Erythroblast (primary cell): ENCODE data around the gene DCAF7.

Experiments
- DNase-seq, 2 experiments: peaks; one replicate each; lab custom pipeline; 2025; lab: John Stamatoyannopoulos, UW
- GATA1 ChIP-seq: IDR thresholded peaks from 2 replicates; pipeline ENCODE4 v1.6.1; 2011; ENCODE audit warnings: low read depth, mild to moderate bottlenecking, control low read depth, low read length, moderate library complexity
- POLR2A ChIP-seq: IDR thresholded peaks from 2 replicates; pipeline ENCODE4 v1.6.1; 2011; ENCODE audit warnings: mild to moderate bottlenecking, low read length

The DCAF7 gene

DNA sequence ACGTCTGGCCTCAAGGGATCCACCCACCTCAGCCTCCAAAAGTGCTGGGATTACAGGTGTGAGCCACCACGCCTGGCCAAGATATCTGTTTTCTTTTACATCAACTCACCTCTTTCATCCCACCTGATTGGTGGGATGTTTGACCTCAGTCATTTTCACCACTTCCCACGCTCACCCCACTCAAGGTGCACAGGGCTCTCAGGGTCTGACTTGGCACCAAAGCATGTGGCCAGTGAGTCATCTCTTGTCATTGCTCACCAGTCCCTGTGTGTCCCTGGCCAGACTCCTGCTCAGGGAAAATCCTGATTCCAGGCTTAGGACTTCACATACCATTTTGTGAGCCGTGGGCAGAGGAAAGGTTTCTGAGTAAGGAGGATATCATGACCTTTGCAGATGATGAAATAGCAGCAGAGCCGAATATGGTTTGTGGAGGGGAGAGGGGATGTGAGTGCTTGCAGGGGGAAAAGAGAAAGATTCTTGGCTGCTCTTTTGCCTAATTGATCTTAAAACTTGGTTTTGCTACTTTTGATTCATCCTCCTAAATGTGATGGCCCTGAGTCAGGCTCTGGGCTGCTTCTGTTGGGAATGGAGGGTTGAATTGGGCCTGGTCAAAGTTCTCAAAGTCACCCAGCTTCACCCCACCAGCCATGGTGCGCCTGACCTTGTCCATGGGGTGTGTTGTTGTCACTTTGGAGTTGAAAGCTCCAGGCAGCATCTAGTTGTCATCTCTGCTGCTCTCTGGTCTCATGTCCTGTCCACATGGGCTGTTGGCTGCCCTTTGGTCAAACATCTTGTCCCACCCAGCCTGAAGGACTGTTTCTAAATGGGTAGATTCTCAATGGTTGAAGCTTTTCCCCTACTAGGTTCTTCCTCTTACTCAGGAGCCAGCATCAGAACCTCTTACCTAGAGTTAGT is 33.1 kb upstream of the DCAF7 start:
- TF ChIP-seq GATA1 (no peak), POLR2A (no peak)
- no peak for DNase-seq

DNA sequence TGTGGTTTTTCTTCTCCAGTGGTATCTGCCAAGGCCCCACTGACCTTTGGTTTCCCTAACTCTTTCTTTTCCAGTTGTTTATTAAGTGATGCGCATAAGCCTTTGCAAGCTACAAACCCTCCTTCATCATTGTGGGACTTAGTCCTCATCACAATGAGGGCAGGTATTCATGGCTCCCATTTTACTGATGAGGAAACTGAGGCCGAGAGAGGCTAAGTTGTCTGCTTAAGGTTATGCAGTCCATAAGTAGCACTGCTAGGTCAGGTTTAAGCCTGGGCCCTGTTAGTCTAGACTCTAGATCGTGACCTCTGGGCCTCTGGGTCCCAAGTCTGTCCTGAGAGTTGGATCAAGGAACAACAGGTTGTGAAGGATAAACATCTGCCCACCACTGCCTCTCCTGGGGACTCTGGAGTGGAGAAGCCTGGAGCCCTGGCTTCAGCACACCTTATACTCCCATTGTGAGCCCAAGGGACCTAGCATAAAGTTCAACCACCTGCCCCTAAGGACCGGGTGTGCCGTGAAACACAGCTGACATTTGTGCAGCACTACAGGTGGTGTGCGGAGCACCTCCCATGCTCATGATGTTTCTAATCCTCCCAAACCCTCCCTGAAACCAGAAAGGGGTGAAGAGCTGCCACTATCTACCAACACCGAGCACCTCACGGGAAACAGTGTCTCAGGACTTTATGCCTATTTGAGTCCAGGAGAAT is 32.3 kb upstream of the DCAF7 start:
- no peak for TF ChIP-seq GATA1
- no peak for DNase-seq

DNA sequence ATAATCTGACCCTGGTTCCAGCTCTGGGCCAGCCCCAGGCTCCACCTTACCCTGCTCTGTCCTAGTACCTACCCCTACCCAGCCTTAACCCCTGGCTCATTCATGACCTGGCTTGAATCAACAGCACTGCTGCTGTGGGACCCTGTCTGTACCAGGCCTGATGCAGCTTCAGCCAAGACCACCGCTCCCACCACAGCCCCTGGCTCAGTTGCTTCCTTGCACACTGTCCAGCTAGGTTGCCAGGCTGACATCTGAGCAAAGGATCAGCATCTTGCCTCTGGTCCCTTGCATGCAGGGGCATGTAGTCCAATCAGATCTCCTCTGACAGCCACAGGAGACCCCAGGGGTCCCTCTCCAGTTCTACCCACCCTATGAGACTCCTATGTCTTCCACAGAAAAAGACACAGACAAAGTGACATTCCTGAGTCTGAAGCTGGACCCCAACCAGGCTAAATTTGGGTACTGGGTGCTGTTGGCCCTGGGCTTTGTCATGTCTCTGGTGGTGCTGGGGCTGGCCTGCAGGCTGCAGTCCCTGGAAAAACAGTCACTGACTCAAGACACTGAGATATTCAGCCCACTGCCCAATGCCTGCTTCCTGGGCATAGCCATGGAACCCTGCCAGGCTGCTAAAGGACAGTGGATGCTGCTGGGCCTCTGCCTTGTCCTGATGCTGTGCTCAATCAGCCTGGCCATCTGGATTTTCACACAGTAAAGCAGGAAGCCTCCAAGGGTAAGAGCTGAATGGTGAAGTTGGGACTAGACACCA is 31.0 kb upstream of the DCAF7 start:
- no peak for TF ChIP-seq GATA1
- TF ChIP-seq POLR2A = no peak
- DNase-seq = no peak

DNA sequence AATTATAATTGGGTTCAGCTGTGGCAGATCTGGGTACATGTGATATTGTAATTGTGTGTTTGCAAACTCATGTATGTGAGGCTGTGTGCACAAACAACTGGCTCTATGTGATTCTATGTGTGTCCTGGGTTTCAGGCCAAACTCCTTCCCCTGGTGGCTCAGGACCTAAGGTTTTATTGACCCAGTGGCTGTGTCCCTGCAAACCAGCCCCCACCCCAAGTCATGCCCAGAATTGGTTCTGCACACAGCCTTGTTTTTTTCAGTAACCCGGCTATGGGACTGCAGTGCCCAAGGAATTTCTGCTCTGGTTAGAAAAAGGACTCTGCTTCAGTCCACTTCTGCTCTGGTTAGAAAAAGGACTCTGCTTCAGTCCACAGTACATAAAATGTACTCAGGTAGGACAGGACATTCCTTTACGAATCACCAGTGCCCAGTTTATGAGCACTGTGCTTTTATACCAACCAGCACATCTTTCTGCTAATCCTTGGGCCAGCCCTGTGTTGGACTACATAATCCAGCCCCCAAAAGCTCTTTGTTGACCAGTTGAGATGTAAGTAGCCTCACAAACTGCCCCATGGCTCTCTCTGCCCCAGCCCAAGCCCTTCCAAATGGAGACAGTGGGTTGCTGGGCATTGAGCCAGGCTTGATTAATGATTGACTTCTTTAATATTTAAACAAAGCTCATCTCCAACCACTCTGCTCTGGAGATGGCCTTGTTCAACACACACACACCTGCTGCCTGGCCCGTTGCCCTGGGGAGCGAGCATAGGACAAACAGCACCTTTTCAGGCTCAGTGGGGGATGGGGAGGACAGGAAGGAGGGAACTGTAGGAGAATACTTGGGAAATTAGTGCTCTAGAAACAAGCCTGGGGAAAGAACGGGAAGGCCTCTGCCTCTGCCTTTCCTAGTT is 30.1 kb upstream of the DCAF7 start:
- no peak for DNase-seq
- TF ChIP-seq POLR2A (no peak), GATA1 (no peak)

DNA sequence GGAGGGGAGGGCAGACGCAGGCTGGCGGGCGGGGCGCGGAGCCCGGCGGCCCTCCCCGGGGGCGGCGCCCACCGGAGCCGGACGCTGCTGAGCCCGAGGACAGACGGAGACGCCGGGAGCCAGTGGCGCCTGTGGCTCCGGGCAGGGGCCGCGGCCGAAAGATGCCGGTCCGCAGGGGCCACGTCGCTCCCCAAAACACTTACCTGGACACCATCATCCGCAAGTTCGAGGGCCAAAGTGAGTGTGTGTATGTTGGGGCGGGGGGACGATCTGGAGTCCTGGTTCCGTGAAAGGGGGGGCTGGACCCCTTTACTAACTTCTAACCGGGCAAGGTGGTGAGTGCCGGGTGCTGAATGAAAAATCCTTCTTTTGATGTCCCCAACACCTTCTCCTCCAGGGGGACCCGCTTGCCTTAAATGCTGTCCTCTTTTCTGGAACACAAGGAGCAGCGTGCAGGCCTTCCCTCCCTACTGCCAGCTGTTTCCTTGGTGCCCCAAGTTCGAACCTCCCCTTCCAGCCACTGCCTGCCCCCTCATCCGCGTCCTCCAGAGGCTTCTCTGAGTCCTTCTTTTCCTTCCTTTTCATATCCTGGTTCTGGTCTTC is 26.9 kb upstream of the DCAF7 start, which contains the start of gene KCNH6:
Gene KCNH6 (plus strand): TSS at position 106 of the 603 bp plus-strand sequence. CDS start 56 bp downstream, at position 162.
- DNase-seq = no peak
- no peak for TF ChIP-seq GATA1
- no peak for TF ChIP-seq POLR2A

DNA sequence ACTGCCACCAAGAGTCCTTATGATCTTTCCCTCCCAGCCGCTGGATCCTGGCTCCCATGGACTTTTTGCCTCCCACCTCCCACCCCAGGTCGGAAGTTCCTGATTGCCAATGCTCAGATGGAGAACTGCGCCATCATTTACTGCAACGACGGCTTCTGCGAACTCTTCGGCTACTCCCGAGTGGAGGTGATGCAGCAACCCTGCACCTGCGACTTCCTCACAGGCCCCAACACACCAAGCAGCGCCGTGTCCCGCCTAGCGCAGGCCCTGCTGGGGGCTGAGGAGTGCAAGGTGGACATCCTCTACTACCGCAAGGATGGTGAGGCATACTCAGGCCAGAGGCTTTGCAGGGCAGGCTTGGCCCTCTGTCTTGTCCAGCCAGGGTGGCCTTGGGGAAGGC is 26.2 kb upstream of the DCAF7 start:
- TF ChIP-seq POLR2A = no peak
- TF ChIP-seq GATA1 = no peak
- DNase-seq = no peak

DNA sequence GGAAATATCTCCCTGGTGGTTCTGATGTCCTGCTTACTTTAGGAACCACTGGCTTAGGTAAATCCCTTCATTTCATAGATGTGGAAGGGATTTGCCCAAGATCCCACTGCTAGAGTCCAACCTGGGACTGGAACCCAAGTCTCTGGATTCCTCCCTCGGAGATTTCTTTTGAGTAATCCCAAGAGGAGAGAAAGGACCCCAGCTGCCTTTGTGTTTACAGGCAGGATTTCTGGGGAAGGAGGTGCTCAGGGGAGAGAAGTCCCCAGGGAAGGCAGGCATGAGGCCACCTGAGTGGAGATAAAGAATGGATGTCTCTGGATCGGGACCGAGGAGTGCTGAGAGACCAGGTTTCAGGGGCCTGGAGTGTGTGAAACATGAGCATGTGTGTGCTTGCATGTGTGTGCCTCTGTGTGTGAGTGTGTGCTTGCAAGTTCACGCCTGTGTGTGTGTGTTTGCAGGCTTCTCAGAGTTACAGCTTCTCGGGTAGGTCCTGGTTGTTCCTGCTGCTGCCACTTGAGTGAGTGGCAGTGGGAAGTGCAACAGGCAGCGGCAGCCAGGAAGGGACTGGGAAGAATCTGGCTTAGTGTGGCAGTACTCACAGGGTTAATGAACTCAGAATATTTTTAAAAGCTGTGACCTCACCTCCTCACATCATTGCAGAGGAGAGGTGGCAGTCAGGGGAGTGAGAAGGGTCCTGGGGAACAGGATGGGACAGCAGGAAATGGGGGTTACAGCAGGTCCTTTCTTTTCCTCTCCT is 24.9 kb upstream of the DCAF7 start:
- TF ChIP-seq GATA1 (no peak), POLR2A (no peak)
- no peak for DNase-seq

DNA sequence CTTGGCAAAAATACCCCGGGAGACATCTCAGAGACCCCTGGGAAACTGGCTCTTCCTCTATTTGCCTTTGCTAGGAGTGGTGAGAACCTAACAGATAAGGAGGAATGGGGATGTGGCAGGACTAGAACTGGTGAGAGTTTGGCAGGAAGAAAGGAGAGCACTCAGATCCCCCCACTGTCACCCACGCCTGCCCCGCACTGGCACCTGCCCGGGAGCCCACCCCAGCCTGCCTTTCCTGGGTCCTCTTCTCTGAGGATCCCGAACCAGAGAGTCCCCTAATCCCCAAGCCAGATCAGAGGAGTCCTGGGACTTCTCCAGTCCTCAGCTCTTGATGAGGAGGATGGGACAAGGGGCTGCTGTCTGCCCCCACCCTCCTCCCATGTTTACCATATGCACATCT is 23.4 kb upstream of the DCAF7 start:
- DNase-seq = no peak
- TF ChIP-seq POLR2A (no peak), GATA1 (no peak)

DNA sequence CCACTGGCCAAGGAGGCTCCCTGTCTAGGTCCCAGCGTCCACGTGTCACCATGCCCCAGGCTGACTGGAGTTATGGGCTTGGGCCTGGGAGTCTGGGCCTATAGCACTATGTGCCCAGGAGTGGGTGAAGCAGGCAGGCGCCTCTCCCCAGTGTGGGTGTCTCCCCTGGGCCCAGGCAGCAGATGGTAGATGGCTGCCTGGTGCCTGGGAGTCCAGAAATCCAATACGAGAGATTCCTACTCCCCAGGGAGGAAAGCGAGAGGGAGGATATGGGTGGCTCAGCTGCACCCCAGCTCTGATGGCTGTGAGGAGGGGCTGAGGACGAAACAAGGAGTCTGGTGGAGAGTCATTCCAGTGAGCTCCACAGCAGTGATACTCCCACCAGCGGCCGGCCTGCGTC is 22.1 kb upstream of the DCAF7 start:
- no peak for DNase-seq
- TF ChIP-seq GATA1 (no peak), POLR2A (no peak)

DNA sequence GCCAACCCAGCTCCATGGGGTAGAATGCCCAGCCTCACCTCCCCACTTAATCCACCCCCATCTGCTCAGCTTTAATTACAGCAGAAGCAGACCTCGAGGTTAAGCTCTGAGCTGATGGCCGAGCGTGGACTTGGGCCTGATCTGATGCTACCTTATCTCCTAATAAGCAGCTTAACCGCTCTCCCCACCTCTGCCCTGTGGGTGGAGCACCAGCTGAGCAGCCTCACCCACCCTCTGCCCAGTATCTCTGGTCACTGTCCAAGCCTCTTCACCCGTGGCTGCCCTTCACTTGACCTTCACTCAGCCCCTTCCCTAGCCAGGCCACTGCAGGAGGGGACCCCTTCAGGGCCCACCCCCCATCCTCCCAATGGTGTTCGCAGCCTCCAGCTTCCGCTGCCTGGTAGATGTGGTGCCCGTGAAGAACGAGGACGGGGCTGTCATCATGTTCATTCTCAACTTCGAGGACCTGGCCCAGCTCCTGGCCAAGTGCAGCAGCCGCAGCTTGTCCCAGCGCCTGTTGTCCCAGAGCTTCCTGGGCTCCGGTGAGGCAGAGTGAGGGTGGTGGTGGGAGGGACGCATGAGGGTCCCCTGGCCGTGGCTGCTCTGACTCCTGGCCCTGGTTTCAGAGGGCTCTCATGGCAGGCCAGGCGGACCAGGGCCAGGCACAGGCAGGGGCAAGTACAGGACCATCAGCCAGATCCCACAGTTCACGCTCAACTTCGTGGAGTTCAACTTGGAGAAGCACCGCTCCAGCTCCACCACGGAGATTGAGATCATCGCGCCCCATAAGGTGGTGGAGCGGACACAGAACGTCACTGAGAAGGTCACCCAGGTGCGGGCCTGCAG is 20.3 kb upstream of the DCAF7 start:
- peak; percentile 74 to 87 for DNase-seq
- TF ChIP-seq GATA1 (no peak), POLR2A (no peak)

DNA sequence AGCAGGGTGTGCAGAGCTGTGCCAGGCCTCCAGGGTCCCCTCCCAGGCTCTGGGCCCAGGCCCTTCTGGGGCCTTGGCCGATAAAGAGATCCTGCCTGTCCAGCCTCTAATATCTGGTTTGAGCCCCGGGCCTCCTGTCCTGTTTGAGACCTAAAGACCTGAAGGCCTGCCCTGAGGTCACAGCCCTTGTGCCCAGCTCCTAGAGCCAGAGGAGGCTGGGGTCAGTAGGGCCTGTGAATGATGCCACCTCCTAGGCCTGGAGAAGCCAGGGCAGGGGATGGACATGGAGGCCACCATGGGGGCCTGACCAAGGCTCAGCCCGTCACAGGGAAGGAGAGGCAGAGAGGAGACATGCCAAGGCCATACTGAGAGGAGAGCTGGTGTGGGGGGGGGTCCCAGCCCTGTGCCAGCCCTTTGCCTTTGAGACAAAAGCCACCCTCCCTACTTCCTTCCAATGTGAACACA is 19.7 kb upstream of the DCAF7 start:
- TF ChIP-seq GATA1 (no peak), POLR2A (no peak)
- no peak for DNase-seq
